PC-3 (cell line): Measurements from ENCODE around the gene BROX.

Experiments
- CTCF ChIP-seq: fragments of 300-600 bp; sonication (generic); conservative IDR thresholded peaks from 2 replicates; pipeline ENCODE4 v1.5.1; 2017; ENCODE audit warnings: antibody characterized with exemption, low read depth, mild to moderate bottlenecking, low read length
- EZH2 ChIP-seq: fragments of 300-600 bp; sonication (generic); IDR thresholded peaks from one replicate; pipeline ENCODE4 v1.6.1; 2017; ENCODE audit warnings: antibody characterized with exemption, mild to moderate bottlenecking, low read length; ENCODE audit not compliant: unreplicated experiment
- EZH2phosphoT487 ChIP-seq: fragments of 300-600 bp; sonication (generic); IDR thresholded peaks from 2 replicates; pipeline ENCODE4 v1.6.1; 2018; ENCODE audit warnings: mild to moderate bottlenecking, antibody characterized with exemption, low read length, borderline replicate concordance

GRCh38 chr1:222691016-222691415 is 21.3 kb upstream of the BROX start:
- TF ChIP-seq CTCF (no peak), EZH2phosphoT487 (no peak), EZH2 (no peak)
